Activated T-cell treated with anti-CD3 and anti-CD28 coated beads, Interleukin-2, amount 50 U/mL, for 24 hours (primary cell): ENCODE results near the gene PNPO.
A peak's percentile ranks its signal among the peaks of the same experiment; 100 is the strongest.
"Not testable (repeated sequence)": the region's sequence is repeated elsewhere in the genome, so short reads cannot be mapped to it uniquely, and the experiment has no call there.

Source experiments
- DNase-seq: peaks from one replicate; pipeline ENCODE4 v3.0.0-alpha.2; 2020
- H3K27ac Mint-ChIP-seq: 2 replicates; pipeline ENCODE4 v1.8.0; 2020; ENCODE audit warnings: mild to moderate bottlenecking, mixed read lengths
- H3K27me3 Mint-ChIP-seq: 2 replicates; pipeline ENCODE4 v1.8.0; 2020; ENCODE audit warnings: mixed read lengths
- H3K36me3 Mint-ChIP-seq: 2 replicates; pipeline ENCODE4 v1.8.0; 2020; ENCODE audit warnings: low read depth, mixed read lengths
- H3K4me1 Mint-ChIP-seq: 2 replicates; pipeline ENCODE4 v1.8.0; 2020; ENCODE audit warnings: low read depth, mixed read lengths
- H3K4me3 Mint-ChIP-seq: 2 replicates; pipeline ENCODE4 v1.8.0; 2020; ENCODE audit warnings: mild to moderate bottlenecking, moderate library complexity, mixed read lengths
- H3K9me3 Mint-ChIP-seq: 2 replicates; pipeline ENCODE4 v1.8.0; 2020; ENCODE audit warnings: mixed read lengths

The PNPO gene

DNA sequence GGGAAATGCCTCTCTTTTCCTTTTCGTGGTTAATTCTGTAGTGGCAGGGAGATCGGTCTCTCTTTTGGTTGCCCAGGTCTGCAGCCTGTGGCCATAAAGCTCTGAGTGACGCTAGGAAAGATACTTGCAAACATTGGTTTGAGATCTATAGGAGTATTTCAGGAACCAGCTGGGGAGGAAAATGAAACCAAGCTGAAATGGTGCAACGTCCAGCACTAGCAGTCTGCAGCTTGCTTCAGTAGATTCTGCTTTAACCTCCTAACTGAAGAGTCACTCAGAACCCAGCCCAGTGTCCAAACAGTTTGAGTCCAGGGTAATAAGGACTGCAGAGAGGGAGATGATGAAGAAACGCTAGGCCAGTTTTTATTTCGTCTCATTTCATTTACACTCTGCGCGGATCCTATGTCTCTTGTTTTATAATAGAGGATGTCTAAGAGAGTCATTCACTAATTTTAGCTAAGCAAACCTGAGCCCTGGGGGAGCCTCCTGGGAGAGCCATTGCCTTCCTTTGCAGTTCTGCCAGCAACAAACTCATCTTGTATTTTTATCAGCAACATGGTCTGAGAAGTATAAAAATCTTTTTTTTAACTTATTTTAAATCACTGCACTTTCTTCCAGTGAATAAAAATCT is 33.3 kb upstream of the PNPO start:
- no peak for DNase-seq
- H3K4me3 Mint-ChIP-seq = no peak overlapping the region
- peaks cover 38% of the 10 kb centered on the region for H3K36me3 Mint-ChIP-seq
- peaks cover 25% of the 10 kb centered on the region for H3K4me1 Mint-ChIP-seq
- H3K27ac Mint-ChIP-seq = no peak overlapping the region
- H3K27me3 Mint-ChIP-seq = no peaks in the 10 kb centered on the region
- no peaks in the 10 kb centered on the region for H3K9me3 Mint-ChIP-seq

DNA sequence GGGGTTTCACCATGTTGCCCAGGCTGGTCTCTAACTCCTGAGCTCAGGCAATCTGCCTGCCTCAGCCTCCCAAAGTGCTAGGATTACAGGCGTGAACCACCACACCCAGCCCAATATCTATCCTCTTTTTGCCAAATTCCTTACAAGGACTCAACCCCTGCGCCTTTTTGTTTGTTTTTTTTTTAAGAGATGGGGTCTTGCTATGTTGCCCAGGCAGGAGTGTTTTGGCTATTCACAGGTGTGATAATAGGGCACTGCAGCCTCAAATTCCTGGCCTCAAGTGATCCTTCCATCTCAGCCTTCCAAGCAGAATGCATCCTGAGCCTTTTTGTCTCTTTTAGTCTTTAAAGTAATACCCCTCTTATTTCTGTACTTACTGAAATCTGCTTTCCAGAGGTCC is 28.3 kb upstream of the PNPO start:
- Mint-ChIP-seq H3K9me3 (no peaks in the 10 kb centered on the region), H3K4me3 (no peak overlapping the region), H3K4me1 (peaks cover 18% of the 10 kb centered on the region), H3K36me3 (peaks cover 51% of the 10 kb centered on the region), H3K27me3 (no peaks in the 10 kb centered on the region), H3K27ac (no peak overlapping the region)
- DNase-seq = no peak

DNA sequence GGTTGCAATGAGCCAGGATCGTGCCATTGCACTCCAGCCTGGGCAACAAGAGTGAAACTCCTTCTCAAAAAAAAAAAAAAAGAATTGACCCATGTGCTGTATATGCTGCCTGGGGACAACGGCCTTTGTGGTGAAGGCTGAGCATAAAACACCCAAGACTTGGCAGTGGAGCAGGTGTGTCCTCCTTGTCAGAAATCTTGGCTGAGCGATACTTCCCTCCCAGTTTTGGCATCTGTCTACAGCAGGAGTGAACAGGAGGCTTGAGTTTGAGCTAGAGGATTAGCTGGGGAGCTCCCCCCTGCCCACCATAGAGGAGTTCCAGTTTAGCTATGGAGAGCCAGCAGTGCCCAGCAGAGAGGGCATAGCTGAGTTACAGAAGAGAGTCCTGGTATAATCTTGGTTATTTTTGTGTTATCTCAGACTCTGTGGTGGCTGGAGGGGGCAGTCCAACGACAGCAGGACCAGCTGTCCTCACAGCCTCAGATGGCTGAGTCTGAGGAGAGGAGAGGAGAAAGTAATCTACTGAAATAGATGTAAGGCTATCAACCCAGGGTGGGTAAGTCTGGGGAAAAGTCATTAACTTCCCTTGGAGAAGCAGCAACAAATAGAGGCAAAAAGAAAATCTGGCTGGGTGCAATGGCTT is 26.9 kb upstream of the PNPO start:
- H3K4me1 Mint-ChIP-seq = peaks cover 20% of the 10 kb centered on the region
- no peak for DNase-seq
- H3K4me3 Mint-ChIP-seq = no peak overlapping the region
- H3K9me3 Mint-ChIP-seq = no peaks in the 10 kb centered on the region
- H3K27ac Mint-ChIP-seq = peak overlapping the region; percentile 30
- H3K27me3 Mint-ChIP-seq = no peaks in the 10 kb centered on the region
- peaks cover 52% of the 10 kb centered on the region for H3K36me3 Mint-ChIP-seq

DNA sequence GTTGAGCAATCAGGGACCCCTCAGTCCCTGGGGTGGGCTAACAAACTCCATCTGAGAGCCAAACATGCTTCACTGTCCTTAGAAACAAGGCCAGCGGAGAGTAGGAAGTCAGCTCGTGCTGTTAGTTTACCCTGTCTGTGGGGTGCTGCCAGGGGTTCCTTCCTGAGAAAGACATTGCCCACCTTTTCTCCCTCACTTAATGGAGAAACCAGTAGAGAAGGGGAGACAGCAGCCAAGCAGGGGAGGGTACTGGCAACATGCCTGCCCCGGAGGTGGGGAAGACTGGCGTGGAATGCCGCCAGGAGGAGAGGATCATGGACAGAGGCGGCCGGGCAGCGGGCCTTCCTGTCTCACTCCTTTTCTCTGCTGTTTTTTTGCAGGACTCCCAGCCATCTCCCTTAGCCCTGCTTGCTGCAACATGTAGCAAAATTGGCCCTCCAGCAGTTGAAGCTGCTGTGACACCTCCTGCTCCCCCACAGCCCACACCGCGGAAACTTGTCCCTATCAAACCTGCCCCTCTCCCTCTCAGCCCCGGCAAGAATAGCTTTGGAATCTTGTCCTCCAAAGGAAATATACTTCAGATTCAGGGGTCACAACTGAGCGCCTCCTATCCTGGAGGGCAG is 25.5 kb upstream of the PNPO start:
- Mint-ChIP-seq H3K4me1 (peaks cover 17% of the 10 kb centered on the region), H3K36me3 (peaks cover 45% of the 10 kb centered on the region), H3K9me3 (no peaks in the 10 kb centered on the region), H3K27ac (peak overlapping the region; percentile 45), H3K4me3 (no peak overlapping the region), H3K27me3 (no peaks in the 10 kb centered on the region)
- no peak for DNase-seq

DNA sequence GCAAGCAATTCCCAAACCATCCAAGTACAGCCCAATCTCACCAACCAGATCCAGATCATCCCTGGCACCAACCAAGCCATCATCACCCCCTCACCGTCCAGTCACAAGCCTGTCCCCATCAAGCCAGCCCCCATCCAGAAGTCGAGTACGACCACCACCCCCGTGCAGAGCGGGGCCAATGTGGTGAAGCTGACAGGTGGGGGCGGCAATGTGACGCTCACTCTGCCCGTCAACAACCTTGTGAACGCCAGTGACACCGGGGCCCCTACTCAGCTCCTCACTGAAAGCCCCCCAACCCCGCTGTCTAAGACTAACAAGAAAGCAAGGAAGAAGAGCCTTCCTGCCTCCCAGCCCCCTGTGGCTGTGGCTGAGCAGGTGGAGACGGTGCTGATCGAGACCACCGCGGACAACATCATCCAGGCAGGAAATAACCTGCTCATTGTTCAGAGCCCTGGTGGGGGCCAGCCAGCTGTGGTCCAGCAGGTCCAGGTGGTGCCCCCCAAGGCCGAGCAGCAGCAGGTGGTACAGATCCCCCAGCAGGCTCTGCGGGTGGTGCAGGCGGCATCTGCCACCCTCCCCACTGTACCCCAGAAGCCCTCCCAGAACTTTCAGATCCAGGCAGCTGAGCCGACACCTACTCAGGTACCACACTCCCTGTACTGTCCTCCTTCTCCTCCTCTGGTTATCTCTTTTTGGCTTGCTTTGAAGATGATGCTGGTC is 24.7 kb upstream of the PNPO start:
- Mint-ChIP-seq H3K36me3 (peaks cover 51% of the 10 kb centered on the region), H3K27me3 (no peaks in the 10 kb centered on the region), H3K27ac (no peak overlapping the region), H3K4me3 (no peak overlapping the region), H3K4me1 (peaks cover 17% of the 10 kb centered on the region), H3K9me3 (no peaks in the 10 kb centered on the region)
- no peak for DNase-seq

DNA sequence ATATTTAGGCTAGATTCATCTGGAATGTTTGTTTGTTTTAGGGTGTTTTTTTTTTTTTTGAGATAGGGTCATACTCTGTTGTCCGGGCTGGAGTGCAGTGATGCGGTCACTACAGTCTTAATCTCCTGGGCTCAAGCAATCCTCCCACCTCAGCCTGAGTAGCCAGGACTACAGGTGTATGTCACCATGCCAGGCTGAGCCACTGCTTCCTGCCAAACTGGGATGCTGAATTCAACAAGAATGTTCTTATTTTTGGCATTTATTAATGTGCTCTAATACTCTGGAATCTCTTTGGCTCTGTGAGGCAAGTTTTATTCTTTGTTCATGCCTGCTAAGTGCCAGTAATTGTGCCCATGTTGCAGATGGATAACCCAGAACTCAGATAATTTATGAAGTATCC is 23.8 kb upstream of the PNPO start:
- Mint-ChIP-seq H3K4me1 (peaks cover 14% of the 10 kb centered on the region), H3K36me3 (peaks cover 59% of the 10 kb centered on the region), H3K4me3 (no peak overlapping the region), H3K27me3 (no peaks in the 10 kb centered on the region), H3K9me3 (no peaks in the 10 kb centered on the region), H3K27ac (no peak overlapping the region)
- no peak for DNase-seq

DNA sequence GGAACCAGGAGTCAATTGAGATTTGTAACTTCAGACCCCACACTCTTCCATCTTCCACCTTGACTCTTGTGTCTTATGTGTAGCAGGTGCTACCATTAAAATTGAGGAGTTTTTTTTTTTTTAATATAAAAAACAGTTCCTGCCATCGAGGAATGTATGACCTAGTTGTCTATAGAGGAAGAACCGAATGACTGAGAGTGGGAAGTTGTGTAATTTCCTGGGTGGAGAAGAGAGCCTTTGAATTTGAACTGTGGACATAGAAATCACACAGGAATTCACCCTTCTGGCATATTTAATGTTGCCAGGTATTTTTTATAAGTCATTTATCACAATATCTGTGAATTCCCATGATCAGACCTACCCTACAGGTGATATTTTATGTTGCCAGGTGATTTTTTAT is 23.4 kb upstream of the PNPO start:
- H3K36me3 Mint-ChIP-seq = peaks cover 63% of the 10 kb centered on the region
- H3K4me1 Mint-ChIP-seq = peaks cover 14% of the 10 kb centered on the region
- no peaks in the 10 kb centered on the region for H3K9me3 Mint-ChIP-seq
- no peak overlapping the region for H3K4me3 Mint-ChIP-seq
- no peaks in the 10 kb centered on the region for H3K27me3 Mint-ChIP-seq
- no peak for DNase-seq
- peak overlapping the region; percentile 68 for H3K27ac Mint-ChIP-seq

DNA sequence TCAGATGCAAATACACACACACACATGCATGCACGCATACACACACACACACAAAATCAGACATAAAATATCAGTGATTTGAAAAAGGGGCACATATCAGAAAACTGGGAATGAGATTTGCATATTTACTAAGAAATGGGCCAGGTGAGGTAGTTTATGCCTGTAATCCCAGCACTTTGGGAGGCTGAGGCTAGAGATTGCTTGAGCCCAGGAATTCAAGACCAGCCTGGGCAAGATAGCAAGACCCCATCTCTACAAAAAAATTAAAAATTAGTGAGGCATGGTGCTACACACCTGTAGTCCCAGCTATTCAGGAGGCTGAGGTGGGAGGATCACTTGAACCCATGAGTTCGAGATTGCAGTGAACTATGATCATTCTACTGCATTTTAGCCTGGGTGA is 22.4 kb upstream of the PNPO start:
- Mint-ChIP-seq H3K27me3 (no peaks in the 10 kb centered on the region), H3K4me1 (peaks cover 14% of the 10 kb centered on the region), H3K4me3 (no peak overlapping the region), H3K36me3 (peaks cover 73% of the 10 kb centered on the region), H3K27ac (no peak overlapping the region), H3K9me3 (no peaks in the 10 kb centered on the region)
- no peak for DNase-seq

DNA sequence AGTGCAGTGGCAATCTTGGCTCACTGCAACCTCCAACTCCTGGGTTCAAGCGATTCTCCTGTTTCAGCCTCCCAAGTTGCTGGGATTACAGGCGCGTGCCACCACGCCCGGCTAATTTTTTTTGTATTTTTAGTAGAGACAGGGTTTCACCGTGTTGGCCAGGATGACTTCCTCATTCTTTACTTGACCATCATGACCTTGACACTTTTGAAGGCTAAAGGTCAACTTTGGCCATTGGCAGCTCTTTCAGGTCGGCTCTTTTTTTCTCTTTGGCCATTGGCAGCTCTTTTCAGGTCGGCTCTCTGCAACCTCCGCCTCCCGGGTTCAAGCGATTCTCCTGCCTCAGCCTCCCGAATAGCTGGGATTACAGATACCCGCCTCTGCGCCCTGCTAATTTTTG is 21.5 kb upstream of the PNPO start:
- Mint-ChIP-seq H3K4me1 (peaks cover 14% of the 10 kb centered on the region), H3K36me3 (peaks cover 77% of the 10 kb centered on the region)
- DNase-seq, H3K27ac Mint-ChIP-seq, H3K9me3 Mint-ChIP-seq, H3K27me3 Mint-ChIP-seq, H3K4me3 Mint-ChIP-seq: not testable (repeated sequence)

DNA sequence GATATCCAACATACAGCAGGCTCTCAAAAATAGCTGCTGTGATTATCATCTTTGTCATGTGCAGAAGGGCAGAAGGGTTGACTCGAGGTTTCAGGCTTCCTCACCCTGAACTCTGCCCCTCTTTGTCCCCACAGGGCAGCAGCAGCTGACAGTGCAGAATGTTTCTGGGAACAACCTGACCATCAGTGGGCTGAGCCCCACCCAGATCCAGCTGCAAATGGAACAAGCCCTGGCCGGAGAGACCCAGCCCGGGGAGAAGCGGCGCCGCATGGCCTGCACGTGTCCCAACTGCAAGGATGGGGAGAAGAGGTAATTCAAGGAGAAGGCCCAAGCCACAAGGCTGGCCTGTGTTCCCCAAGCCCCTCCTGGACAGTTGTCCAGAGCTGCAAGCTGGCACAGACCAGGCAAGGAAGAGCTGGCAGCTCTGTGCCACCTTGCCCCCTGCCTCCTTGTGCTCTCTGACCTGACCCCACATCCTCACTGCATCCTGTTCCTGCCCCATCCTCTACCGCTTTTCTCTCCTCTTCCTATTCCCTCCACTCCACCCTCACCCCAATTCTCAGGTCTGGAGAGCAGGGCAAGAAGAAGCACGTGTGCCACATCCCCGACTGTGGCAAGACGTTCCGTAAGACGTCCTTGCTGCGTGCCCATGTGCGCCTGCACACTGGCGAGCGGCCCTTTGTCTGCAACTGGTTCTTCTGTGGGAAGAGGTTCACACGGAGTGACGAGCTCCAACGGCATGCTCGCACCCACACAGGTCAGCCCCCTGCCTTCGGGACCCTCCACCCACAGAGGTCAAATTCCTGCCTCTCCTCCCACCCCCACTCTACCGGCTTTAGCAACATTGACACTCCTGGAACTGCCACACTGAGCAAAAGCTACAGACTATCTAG is 16.3 kb upstream of the PNPO start:
- no peak overlapping the region for H3K27ac Mint-ChIP-seq
- H3K36me3 Mint-ChIP-seq = peaks cover 87% of the 10 kb centered on the region
- no peaks in the 10 kb centered on the region for H3K9me3 Mint-ChIP-seq
- H3K4me1 Mint-ChIP-seq = peaks cover 5% of the 10 kb centered on the region
- H3K27me3 Mint-ChIP-seq = no peaks in the 10 kb centered on the region
- H3K4me3 Mint-ChIP-seq = no peak overlapping the region
- no peak for DNase-seq

DNA sequence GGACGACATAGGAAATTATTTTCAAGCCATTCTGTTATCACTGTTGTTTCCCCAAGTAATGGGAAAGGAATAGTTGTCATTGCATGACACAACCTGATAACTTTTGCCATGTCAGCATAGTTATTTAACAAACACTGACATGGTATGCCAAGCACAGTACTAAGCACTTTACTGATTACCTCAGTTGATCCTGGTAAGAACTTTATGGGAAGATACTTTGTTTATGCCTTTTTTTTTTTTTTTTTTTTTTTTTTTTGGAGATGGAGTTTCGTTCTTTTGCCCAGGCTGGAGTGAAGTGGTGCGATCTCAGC is 15.7 kb upstream of the PNPO start:
- no peaks in the 10 kb centered on the region for H3K27me3 Mint-ChIP-seq
- H3K36me3 Mint-ChIP-seq = peaks cover 90% of the 10 kb centered on the region
- H3K9me3 Mint-ChIP-seq = no peaks in the 10 kb centered on the region
- H3K4me1 Mint-ChIP-seq = peaks cover 5% of the 10 kb centered on the region
- H3K4me3 Mint-ChIP-seq = no peak overlapping the region
- H3K27ac Mint-ChIP-seq = no peak overlapping the region
- DNase-seq = no peak

DNA sequence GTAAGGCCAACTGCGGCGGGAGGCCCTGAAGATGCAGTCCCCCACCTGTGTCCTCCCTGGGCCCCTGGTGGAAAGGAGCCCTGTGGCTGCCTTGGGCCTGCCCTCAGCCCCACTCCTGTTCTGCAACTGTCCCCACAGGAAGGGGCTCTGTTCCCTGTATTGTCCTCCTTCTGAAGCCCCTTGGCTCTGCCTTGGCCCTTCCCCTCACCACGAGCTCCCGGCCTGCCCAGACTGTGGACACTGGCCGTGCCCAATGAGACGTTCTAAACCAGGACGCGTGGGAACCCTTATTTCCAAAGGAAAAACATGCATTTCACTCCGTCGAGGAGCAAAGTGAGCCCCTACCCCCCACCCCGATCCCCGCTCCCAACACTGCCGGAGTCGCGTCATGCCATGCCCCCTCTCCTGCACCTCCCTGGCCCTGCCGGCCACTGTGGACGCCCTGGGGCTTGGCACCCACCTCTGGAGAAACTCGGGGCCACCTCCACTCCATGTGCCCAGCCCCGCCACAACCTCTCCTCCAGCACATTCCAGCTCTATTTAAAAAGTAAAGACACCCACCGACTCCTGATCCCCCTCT is 13.5 kb upstream of the PNPO start:
- Mint-ChIP-seq H3K27ac (peak overlapping the region; percentile 73), H3K36me3 (peaks cover 76% of the 10 kb centered on the region), H3K4me3 (no peak overlapping the region), H3K27me3 (no peaks in the 10 kb centered on the region), H3K4me1 (peaks cover 5% of the 10 kb centered on the region), H3K9me3 (no peaks in the 10 kb centered on the region)
- DNase-seq = no peak

DNA sequence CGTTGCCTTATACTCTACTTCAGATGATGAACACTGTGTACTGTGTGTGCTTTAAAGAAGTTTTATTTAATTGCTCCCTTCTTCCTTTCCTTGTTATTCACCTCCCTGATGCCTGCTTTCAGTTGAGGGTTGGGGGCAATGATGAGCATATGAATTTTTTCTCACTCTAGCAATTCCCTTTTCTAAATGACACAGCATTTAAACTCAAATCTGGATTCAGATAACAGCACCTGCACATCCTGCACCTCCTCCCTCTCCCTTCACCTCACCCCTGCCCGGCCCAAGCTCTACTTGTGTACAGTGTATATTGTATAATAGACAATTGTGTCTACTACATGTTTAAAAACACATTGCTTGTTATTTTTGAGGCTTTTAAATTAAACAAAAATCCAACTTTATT is 13.0 kb upstream of the PNPO start:
- Mint-ChIP-seq H3K4me1 (peaks cover 5% of the 10 kb centered on the region), H3K27ac (peak overlapping the region; percentile 73), H3K27me3 (no peaks in the 10 kb centered on the region), H3K36me3 (peaks cover 71% of the 10 kb centered on the region), H3K9me3 (no peaks in the 10 kb centered on the region), H3K4me3 (no peak overlapping the region)
- no peak for DNase-seq
